NCI-H1417 treated with DMSO at 0.1 percent for 48 hours (cell line): ENCODE results near the gene ZSWIM4.
"Not testable (repeated sequence)": the region's sequence is repeated elsewhere in the genome, so short reads cannot be mapped to it uniquely, and the experiment has no call there.

Experiments
- DNase-seq: peaks from one replicate; lab custom pipeline; 2025; lab: John Stamatoyannopoulos, UW

Gene ZSWIM4

GRCh38 chr19:13794757-13795589, at the start of gene ZSWIM4:
Gene ZSWIM4 (plus strand): TSS chr19:13795443. CDS start chr19:13795649, 206 bp downstream.
- peak; percentile 98 for DNase-seq

- no peak for DNase-seq
Observed at GRCh38 chr19:13747098-13747453, 48.2 kb upstream of the ZSWIM4 start.

GRCh38 chr19:13748169-13748828, 46.9 kb upstream of the ZSWIM4 start:
- DNase-seq: no peak

- no peak for DNase-seq
Observed at GRCh38 chr19:13751436-13751835, 43.8 kb upstream of the ZSWIM4 start.

- DNase-seq: not testable (repeated sequence)
Observed at GRCh38 chr19:13753622-13754021, 41.6 kb upstream of the ZSWIM4 start.

- DNase-seq: no peak
Observed at GRCh38 chr19:13756210-13756609, 39.0 kb upstream of the ZSWIM4 start.

- no peak for DNase-seq
Observed at GRCh38 chr19:13757805-13758772, 37.2 kb upstream of the ZSWIM4 start.

- no peak for DNase-seq
Observed at GRCh38 chr19:13758795-13759194, 36.4 kb upstream of the ZSWIM4 start.

- DNase-seq: no peak
Observed at GRCh38 chr19:13761423-13761822, 33.8 kb upstream of the ZSWIM4 start.

GRCh38 chr19:13762635-13763235, 32.5 kb upstream of the ZSWIM4 start:
- DNase-seq: no peak

GRCh38 chr19:13763265-13763664, 32.0 kb upstream of the ZSWIM4 start:
- no peak for DNase-seq

GRCh38 chr19:13764101-13764807, 31.0 kb upstream of the ZSWIM4 start, which contains the start of gene MRI1:
Gene MRI1 (plus strand): TSS chr19:13764522. CDS start chr19:13764589, 67 bp downstream.
- DNase-seq: no peak

- no peak for DNase-seq
Observed at GRCh38 chr19:13764821-13765394, 30.3 kb upstream of the ZSWIM4 start.

GRCh38 chr19:13765395-13766094, 29.7 kb upstream of the ZSWIM4 start:
- DNase-seq: no peak

- DNase-seq: no peak
Observed at GRCh38 chr19:13766095-13766481, 29.2 kb upstream of the ZSWIM4 start.

GRCh38 chr19:13768510-13768909, 26.7 kb upstream of the ZSWIM4 start:
- DNase-seq: no peak

GRCh38 chr19:13770013-13770635, 25.1 kb upstream of the ZSWIM4 start:
- no peak for DNase-seq

- DNase-seq: peak; percentile 71
Observed at GRCh38 chr19:13774217-13775191, 20.7 kb upstream of the ZSWIM4 start, which contains the start of gene C19orf53. Gene C19orf53 (plus strand): TSS chr19:13774456. CDS start chr19:13774478, 22 bp downstream.
